Psoas muscle (tissue), 8 donors: ENCODE data around the gene ZNF106. TPM values are rescaled to one million over a fixed set of nuclear protein-coding genes. Genes with fewer than 3 reads are reported as not detected.

Experiments used
- ATAC-seq, 4 donors: fragments of 200-7000 bp; cut with Tn5 transposase; one replicate each; pipeline ENCODE4 v1.9.1; 2020; ENCODE audit warnings: moderate library complexity in 3 of 4, mild to moderate bottlenecking in 2 of 4
- DNase-seq, 2 donors: peaks; one replicate each; pipeline ENCODE4 v3.0.0-alpha.2; 2020
- H3K27ac ChIP-seq: fragments of 200-600 bp; one replicate; pipeline ENCODE4 v1.8.0; 2022
- H3K27me3 ChIP-seq, 3 donors: fragments of 200-600 bp in 1 of 3; one replicate each; pipeline versions ENCODE4 v1.6.1 to v1.8.0; 2013 to 2022; ENCODE audit warnings: low read length in 2 of 3, mild to moderate bottlenecking in 2 of 3, moderate library complexity in 1 of 3; ENCODE audit not compliant: insufficient read depth in 3 of 3
- H3K36me3 ChIP-seq, 2 donors: fragments of 200-600 bp in 1 of 2; one replicate each; pipeline versions ENCODE4 v1.6.1 to v1.8.0; 2013 to 2022; ENCODE audit warnings: low read depth in 1 of 2, mild to moderate bottlenecking in 1 of 2, moderate library complexity in 1 of 2; ENCODE audit not compliant: insufficient read depth in 1 of 2
- H3K4me1 ChIP-seq: fragments of 200-600 bp; one replicate; pipeline ENCODE4 v1.8.0; 2022
- H3K4me3 ChIP-seq: fragments of 200-600 bp; one replicate; pipeline ENCODE4 v1.8.0; 2022; ENCODE audit warnings: mild to moderate bottlenecking
- H3K9me3 ChIP-seq: fragments of 200-600 bp; one replicate; pipeline ENCODE4 v1.8.0; 2022
- CTCF ChIP-seq: fragments of 200-600 bp; IDR thresholded peaks from one replicate; pipeline ENCODE4 v1.8.0; 2022; ENCODE audit warnings: antibody characterized with exemption
- WGBS, 3 donors: extraction: QIAGEN DNeasy Blood & Tissue Kit; methylation state at CpG; one replicate each; pipeline versions ENCODE4 v1.1.6 to v1.1.7; 2013; 5-methylcytosine and 5-hydroxymethylcytosine counted together
- intact Hi-C, 2 donors: fragments of 100-400 bp; cut with DNase I; formaldehyde crosslinking; loops; one replicate each; pipeline versions ENCODE4 v1.11.0 to v1.14.2; 2022
- long read RNA-seq, 2 donors: library from polyadenylated mRNA; unstranded; transcript quantifications; one replicate each; pipeline ENCODE4 v2.0.0, GENCODE V29; 2021
- polyA plus RNA-seq, 3 donors: library from polyadenylated mRNA; stranded (reverse); fragments of 200-250 nt; gene quantifications; one replicate each; pipeline ENCODE4 v1.2.3, GENCODE V29; 2013
- total RNA-seq, 4 donors: library from RNA; stranded (reverse); fragmentation: NEBNext Ultra II Directional in 2 of 4; extraction: Animal tissue kit (Norgen Biotek cat#: 25700) in 2 of 4; gene quantifications; one replicate each; pipeline versions ENCODE4 v1.2.1 to v1.2.4, GENCODE V29; 2021 to 2023
- donor health status: healthy with polysubstance abuse.
- donor health status: DM: no; HTN: no; CAD: no; lungs with moderate emphysema.
- donor health status: Bipolar disorder and iron deficiency.
- donor health status: healthy.
- donor health status: DM: yes; HTN: yes; CAD: no.
- donor health status: DM: no; HTN: no; CAD: no.
- donor health status: DM: no; HTN: no; CAD: no.
- donor health status: DM: yes; HTN: yes; CAD: no.

The ZNF106 gene
- total RNA-seq (100 to 1,000 TPM; 520 to 768 (median 704) TPM), polyA plus RNA-seq (100 to 1,000 TPM in 2 of 3 donors, 10 to 100 TPM in 1; 76.1 to 617 (median 125) TPM)
- long read RNA-seq, donor 1, full-length matches to known transcripts, result 7 of 339 reads
- long read RNA-seq, donor 1, partial matches to known transcripts, result 244 of 339 reads
- long read RNA-seq, donor 1, other reads (novel, unspliced or antisense), result 88 of 339 reads
- long read RNA-seq, donor 2, full-length matches to known transcripts, result 13 of 589 reads
- long read RNA-seq, donor 2, partial matches to known transcripts, result 393 of 589 reads
- long read RNA-seq, donor 2, other reads (novel, unspliced or antisense), result 183 of 589 reads

- intact Hi-C loops, result no loop called here
- Histone ChIP-seq H3K4me1 (peaks cover 15% of the 10 kb centered on the region), H3K27ac (peak within 1 kb of the TSS; percentile 95), H3K27me3 (no peaks in the 10 kb centered on the region), H3K4me3 (peak within 1 kb of the TSS; percentile 92), H3K36me3 (no peaks in the 10 kb centered on the region), H3K9me3 (no peaks in the 10 kb centered on the region)
- TF ChIP-seq CTCF, result no peak
- ATAC-seq (peak; percentile 63 to 79 (median 68)), DNase-seq (peak; percentile 87 to 94)
- WGBS, 3 donors, result 0% methylated on average over 50 to 51 of the region's 51 CpGs
Measured at GRCh38 chr15:42490671-42491538, at the start of gene ZNF106. ZNF106 (minus strand) TSS chr15:42491141; CDS start chr15:42472289, 18,852 bp downstream.

GRCh38 chr15:42533246-42533645 is 42.3 kb upstream of the ZNF106 start:
- Histone ChIP-seq H3K36me3 (peaks cover 15 to 93% of the 10 kb centered on the region in 2 donors), H3K4me1 (no peaks in the 10 kb centered on the region), H3K9me3 (no peaks in the 10 kb centered on the region), H3K27ac (no peak overlapping the region), H3K27me3 (no peaks in the 10 kb centered on the region), H3K4me3 (no peak overlapping the region)
- TF ChIP-seq CTCF, result no peak
- DNase-seq (no peak), ATAC-seq (no peak)
- intact Hi-C loops, result no loop called here
- WGBS, 3 donors, result 93 to 97% (median 93%) methylated on average over 1 of the region's 1 CpG

GRCh38 chr15:42528970-42529369 is 38.0 kb upstream of the ZNF106 start:
- intact Hi-C loops, result no loop called here
- no peaks in the 10 kb centered on the region for H3K9me3 ChIP-seq
- TF ChIP-seq CTCF, result no peak
- H3K36me3 ChIP-seq, result peaks cover 15 to 92% of the 10 kb centered on the region in 2 donors
- no peaks in the 10 kb centered on the region for H3K27me3 ChIP-seq
- no peak overlapping the region for H3K4me3 ChIP-seq
- no peak overlapping the region for H3K27ac ChIP-seq
- WGBS, 3 donors, result 91 to 96% (median 92%) methylated on average over 3 of the region's 3 CpGs
- DNase-seq (no peak), ATAC-seq (no peak)
- H3K4me1 ChIP-seq, result no peaks in the 10 kb centered on the region

- ATAC-seq, result no peak
- no peak for DNase-seq
- Histone ChIP-seq H3K27me3 (no peaks in the 10 kb centered on the region), H3K4me1 (no peaks in the 10 kb centered on the region), H3K4me3 (no peak overlapping the region), H3K36me3 (peaks cover 0 to 90% of the 10 kb centered on the region in 2 donors), H3K9me3 (no peaks in the 10 kb centered on the region), H3K27ac (no peak overlapping the region)
- intact Hi-C loops, result no loop called here
- no peak for TF ChIP-seq CTCF
- WGBS, 3 donors, result 77 to 97% (median 97%) methylated on average over 2 of the region's 2 CpGs
Measured at GRCh38 chr15:42523331-42523730, 32.4 kb upstream of the ZNF106 start.
